ENCODE measurements around the gene CRY2.

Gene CRY2

DNA sequence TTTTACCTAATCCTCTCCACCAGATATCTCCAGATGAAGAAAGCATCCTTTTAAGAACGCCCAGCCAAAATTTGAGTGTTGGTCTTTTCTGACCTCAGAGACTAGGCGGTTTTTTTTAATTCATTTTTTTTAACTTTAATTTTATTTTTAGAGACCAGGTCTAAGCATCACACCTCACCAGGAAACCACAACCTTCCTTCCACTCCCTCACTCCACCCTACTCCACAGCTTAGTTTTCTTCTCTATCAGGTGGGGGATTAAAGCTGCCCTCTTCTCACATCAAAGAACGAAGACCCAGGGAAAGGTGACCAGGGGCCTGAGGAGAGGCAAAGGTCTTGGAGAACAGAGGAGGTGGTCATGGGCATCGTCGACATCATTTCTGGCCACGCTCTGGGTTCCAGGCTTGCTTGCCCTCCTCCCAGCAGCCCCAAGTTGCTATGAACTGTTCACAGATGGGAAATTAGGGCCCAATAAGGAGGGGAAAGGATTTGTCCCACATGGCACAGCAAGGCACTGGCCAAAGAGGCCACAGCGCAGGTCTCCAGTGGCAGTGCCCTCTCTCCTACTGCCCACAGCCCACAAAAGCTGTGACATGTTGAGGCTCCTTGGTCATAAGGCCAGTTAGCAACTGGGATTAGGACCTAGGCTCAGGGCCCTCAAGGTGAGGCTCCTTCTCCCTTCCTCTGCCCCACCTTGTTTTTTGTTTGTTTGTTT is 71.8 kb downstream of the CRY2 start:
- TF ChIP-seq, protein P1, sequence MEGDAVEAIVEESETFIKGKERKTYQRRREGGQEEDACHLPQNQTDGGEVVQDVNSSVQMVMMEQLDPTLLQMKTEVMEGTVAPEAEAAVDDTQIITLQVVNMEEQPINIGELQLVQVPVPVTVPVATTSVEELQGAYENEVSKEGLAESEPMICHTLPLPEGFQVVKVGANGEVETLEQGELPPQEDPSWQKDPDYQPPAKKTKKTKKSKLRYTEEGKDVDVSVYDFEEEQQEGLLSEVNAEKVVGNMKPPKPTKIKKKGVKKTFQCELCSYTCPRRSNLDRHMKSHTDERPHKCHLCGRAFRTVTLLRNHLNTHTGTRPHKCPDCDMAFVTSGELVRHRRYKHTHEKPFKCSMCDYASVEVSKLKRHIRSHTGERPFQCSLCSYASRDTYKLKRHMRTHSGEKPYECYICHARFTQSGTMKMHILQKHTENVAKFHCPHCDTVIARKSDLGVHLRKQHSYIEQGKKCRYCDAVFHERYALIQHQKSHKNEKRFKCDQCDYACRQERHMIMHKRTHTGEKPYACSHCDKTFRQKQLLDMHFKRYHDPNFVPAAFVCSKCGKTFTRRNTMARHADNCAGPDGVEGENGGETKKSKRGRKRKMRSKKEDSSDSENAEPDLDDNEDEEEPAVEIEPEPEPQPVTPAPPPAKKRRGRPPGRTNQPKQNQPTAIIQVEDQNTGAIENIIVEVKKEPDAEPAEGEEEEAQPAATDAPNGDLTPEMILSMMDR (IDR thresholded peaks at IDR 0.05; ENCODE audit: control insufficient read depth, extremely low read depth, insufficient read depth): no peak
- no peak for DNase-seq (ENCODE audit: low read depth)
- H3K4me3 ChIP-seq (ENCODE audit: low read depth, low read length): peak overlapping the region; percentile 91

DNA sequence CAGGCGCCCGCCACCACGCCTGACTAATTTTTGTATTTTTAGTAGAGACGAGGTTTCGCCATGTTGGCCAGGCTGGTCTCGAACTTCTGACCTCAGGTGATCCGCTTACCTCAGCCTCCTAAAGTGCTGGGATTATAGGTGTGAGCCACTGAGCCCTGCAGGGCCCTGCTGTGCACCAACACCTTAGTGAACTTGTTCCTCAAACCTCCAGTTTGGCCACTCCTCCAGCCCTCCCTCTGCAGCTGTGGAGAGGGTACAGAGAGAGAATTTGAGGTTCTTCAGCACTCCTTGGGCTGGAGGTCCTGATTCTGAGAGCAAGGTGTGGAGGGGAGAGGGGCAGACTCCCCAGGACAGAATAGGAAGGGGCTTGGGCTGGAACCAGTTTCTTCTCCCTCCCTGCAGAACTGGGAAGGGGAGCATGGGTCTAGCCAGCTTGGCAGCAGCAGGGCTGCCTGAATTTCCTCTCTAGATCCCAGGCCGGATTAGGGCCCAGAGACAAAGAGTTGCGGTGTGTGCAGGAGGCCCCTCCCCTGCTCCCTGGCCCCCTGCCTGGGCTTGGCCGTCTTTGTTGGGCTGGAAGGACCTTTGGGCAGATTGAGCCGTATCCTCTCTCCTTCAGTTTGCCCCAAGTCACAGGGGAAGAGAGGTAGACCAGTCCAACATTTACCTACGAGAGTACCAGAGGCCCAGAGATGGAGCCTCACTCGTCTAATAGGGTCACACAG is 72.7 kb downstream of the CRY2 start:
- no peak for DNase-seq (ENCODE audit: low read depth)
- TF ChIP-seq, protein P1 (IDR thresholded peaks at IDR 0.05; ENCODE audit: control insufficient read depth, extremely low read depth, insufficient read depth): no peak
- no peak overlapping the region for H3K4me3 ChIP-seq (ENCODE audit: low read depth, low read length)

DNA sequence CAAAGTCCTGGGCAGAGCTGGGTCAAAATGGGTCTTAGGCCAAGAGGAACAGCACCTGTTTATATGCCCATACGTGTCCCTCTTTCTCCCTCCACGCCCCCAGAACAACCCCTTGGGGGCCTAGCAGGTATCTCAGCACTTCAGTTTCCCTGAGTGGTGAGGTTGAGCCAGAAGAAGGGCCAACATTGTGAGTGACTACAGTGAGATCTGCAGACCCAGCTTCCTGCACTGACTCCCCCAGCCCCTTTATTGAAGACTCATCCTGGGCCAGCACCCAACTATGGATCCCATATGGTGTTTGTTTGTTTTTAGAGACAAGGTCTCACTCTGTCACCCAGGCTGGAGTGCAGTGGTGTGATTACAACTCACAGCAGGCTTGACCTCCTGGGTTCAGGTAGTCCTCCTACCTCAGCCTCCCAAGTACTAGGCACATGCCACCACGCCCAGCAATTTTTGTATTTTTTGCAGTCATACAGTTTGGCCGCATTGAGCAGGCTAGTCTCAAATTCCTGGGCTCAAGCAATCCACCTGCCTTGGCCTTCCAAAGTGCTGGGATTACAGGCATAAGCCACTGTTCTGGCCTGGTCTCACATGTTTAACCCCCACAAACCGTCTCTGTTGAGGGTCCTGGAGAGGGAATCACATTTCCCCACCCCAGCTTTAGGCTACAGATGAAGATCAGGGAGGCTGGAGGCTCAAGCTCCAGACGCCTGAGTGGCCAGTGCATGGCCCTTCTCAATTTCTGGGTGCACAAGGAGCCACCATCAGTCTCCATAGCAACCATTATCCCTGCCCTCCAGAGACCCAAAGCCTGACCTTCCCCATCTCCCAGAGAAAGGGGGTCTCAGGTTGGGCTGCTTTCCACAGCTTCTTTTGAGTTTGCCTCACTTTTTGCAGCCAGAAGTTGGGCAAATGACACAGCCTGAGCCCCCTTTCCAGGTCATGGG is 73.5 kb downstream of the CRY2 start:
- TF ChIP-seq, protein P1 (IDR thresholded peaks at IDR 0.05; ENCODE audit: control insufficient read depth, extremely low read depth, insufficient read depth): no peak
- no peak for DNase-seq (ENCODE audit: low read depth)
- no peak overlapping the region for H3K4me3 ChIP-seq (ENCODE audit: low read depth, low read length)

DNA sequence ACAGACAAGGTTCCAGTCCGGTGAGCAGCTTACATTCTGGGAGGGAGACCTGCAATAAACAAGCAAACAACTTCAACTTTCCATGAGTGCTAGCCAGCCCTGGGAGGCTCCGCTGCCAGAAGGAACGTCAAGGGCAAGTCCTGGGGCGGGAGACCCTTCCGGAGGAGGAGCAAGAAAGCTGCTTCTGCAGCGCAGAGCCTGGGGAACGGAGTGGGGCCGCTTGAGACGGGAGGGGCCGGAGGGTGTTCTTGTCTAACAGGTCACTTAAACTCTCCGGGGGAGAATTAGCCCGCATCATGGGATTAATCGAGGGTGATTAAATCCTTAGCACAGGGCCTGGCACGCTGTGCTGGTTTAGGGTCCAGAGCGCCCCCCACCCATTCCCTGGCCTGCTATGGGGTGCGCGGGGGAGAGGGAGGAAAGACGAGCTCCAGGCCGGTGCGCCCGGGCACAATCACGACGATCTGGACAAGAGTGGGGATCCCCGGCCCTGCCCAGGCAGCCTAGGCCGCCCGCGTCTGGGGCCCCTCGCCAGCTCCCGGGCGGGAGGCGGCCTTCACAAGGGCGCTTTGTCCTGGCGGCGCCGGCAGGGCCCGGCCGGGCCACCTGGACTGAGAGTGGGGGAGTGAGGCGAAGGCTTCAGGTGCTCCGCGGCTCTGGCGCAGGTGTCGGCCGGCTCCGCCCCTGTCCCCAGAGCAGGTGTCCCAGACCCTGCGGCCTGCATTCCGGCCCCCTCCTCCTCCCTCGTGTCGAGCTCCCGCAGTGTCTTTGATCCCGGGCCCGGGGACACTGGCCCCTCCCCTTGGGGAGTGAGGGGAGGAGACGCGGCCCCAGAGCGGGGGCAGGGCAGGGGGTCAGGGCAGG is 74.5 kb downstream of the CRY2 start:
- H3K4me3 ChIP-seq (ENCODE audit: low read depth, low read length): peak overlapping the region; percentile 52
- peak; percentile 76 for DNase-seq (ENCODE audit: low read depth)
- TF ChIP-seq, protein P1 (IDR thresholded peaks at IDR 0.05; ENCODE audit: control insufficient read depth, extremely low read depth, insufficient read depth): no peak

DNA sequence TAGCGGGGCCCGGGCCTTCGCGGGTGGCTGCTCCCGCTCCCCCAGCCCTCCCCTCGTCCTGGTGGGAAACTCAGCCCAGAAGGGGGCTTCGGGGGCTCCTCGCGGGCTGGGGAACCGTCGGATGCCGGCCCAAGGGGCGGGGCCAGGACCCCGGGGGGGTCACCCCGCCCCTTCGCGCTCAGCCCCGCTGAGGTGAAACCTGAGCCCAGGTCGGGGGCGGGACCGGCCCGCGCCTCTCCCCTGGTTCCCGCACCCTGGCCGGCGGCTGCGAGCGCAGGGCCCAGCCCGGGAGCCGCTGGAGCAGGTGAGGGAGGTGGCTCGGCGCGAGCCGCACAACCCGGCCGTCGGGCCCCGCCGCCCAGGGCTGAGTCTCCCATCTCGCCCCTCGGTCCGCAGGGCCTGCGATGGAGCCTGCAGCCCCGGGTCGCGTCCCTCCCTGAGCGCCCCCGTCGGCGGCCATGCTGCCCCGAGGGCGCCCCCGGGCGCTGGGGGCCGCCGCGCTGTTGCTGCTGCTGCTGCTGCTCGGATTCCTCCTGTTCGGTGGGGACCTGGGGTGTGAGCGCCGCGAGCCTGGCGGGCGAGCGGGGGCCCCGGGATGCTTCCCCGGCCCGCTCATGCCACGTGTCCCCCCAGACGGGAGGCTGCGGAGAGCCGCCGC is 75.3 kb downstream of the CRY2 start, which contains the start of gene LARGE2:
LARGE2 (plus strand) TSS at position 232 of the 658 bp plus-strand sequence; CDS start at position 459, 227 bp downstream.
- H3K4me3 ChIP-seq (ENCODE audit: low read depth, low read length): peak within 1 kb of the TSS; percentile 52
- TF ChIP-seq, protein P1 (IDR thresholded peaks at IDR 0.05; ENCODE audit: control insufficient read depth, extremely low read depth, insufficient read depth): 0 out of 2 replicates have a peak, but pooled peaks have one; percentile 7
- no peak for DNase-seq (ENCODE audit: low read depth)
